Measurements from ENCODE around the gene RSRC1.

Gene RSRC1

GRCh38 chr3:158127250-158128219 lies 17.6 kb downstream of the RSRC1 start:
- no peak for DNase-seq (ENCODE audit: low read depth in 2 of 2)

GRCh38 chr3:158128755-158129154 lies 18.9 kb downstream of the RSRC1 start:
- no peak for DNase-seq (ENCODE audit: low read depth in 2 of 2)

- no peak for DNase-seq (ENCODE audit: low read depth in 2 of 2)
Observed at GRCh38 chr3:158134363-158134762, 24.5 kb downstream of the RSRC1 start.

- DNase-seq (ENCODE audit: low read depth in 2 of 2) = no peak
Observed at GRCh38 chr3:158140396-158140795, 30.5 kb downstream of the RSRC1 start.

- no peak for DNase-seq (ENCODE audit: low read depth in 2 of 2)
Observed at GRCh38 chr3:158148218-158148617, 38.3 kb downstream of the RSRC1 start.

GRCh38 chr3:158152186-158152585 lies 42.3 kb downstream of the RSRC1 start:
- DNase-seq (ENCODE audit: low read depth in 2 of 2) = no peak

- no peak for DNase-seq (ENCODE audit: low read depth in 2 of 2)
Observed at GRCh38 chr3:158158969-158159368, 49.1 kb downstream of the RSRC1 start.

GRCh38 chr3:158159714-158160113 lies 49.8 kb downstream of the RSRC1 start:
- no peak for DNase-seq (ENCODE audit: low read depth in 2 of 2)

GRCh38 chr3:158160958-158161357 lies 51.1 kb downstream of the RSRC1 start:
- no peak for DNase-seq (ENCODE audit: low read depth in 2 of 2)

- no peak for DNase-seq (ENCODE audit: low read depth in 2 of 2)
Observed at GRCh38 chr3:158165141-158165655, 55.3 kb downstream of the RSRC1 start.

- no peak for DNase-seq (ENCODE audit: low read depth in 2 of 2)
Observed at GRCh38 chr3:158165730-158166129, 55.8 kb downstream of the RSRC1 start.

GRCh38 chr3:158166223-158166622 lies 56.3 kb downstream of the RSRC1 start:
- no peak for DNase-seq (ENCODE audit: low read depth in 2 of 2)

- no peak for DNase-seq (ENCODE audit: low read depth in 2 of 2)
Observed at GRCh38 chr3:158167737-158168557, 58.1 kb downstream of the RSRC1 start.

GRCh38 chr3:158169091-158169491 lies 59.2 kb downstream of the RSRC1 start:
- no peak for DNase-seq (ENCODE audit: low read depth in 2 of 2)

GRCh38 chr3:158181096-158181495 lies 71.2 kb downstream of the RSRC1 start:
- DNase-seq (ENCODE audit: low read depth in 2 of 2) = no peak

- DNase-seq (ENCODE audit: low read depth in 2 of 2) = no peak
Observed at GRCh38 chr3:158185711-158186110, 75.8 kb downstream of the RSRC1 start.

GRCh38 chr3:158200955-158201354 lies 91.1 kb downstream of the RSRC1 start:
- DNase-seq (ENCODE audit: low read depth in 2 of 2) = no peak

GRCh38 chr3:158205324-158205723 lies 95.4 kb downstream of the RSRC1 start:
- DNase-seq (ENCODE audit: low read depth in 2 of 2) = no peak

GRCh38 chr3:158205994-158206393 lies 96.1 kb downstream of the RSRC1 start:
- no peak for DNase-seq (ENCODE audit: low read depth in 2 of 2)

GRCh38 chr3:158210067-158210466 lies 100.2 kb downstream of the RSRC1 start:
- DNase-seq (ENCODE audit: low read depth in 2 of 2) = no peak

GRCh38 chr3:158213461-158213860 lies 103.6 kb downstream of the RSRC1 start:
- DNase-seq (ENCODE audit: low read depth in 2 of 2) = no peak

- no peak for DNase-seq (ENCODE audit: low read depth in 2 of 2)
Observed at GRCh38 chr3:158217992-158218391, 108.1 kb downstream of the RSRC1 start.
